Spleen (tissue), 7 donors: ENCODE measurements around the gene CACNA1F.

Source experiments
- POLR2A ChIP-seq, 3 donors: fragments of 450-650 bp; IDR thresholded peaks; one replicate each; pipeline ENCODE4 v1.5.1; 2017; ENCODE audit warnings: antibody characterized with exemption in 3 of 3, mild to moderate bottlenecking in 1 of 3
- POLR2AphosphoS5 ChIP-seq, 3 donors: sonication (generic); formaldehyde crosslinking; IDR thresholded peaks; one replicate each; pipeline ENCODE4 v1.5.1; 2017; ENCODE audit warnings: antibody characterized with exemption in 3 of 3
- TF ChIP-seq, protein P1 (sequence below), 11 experiments: fragments of 200-600 bp in 7 of 11; fragments of 450-650 bp in 4 of 11; sonication (generic) in 4 of 11; IDR thresholded peaks in 8 of 11; conservative IDR thresholded peaks in 3 of 11; 1 replicate in 7 of 11; 2 replicates in 4 of 11; pipeline versions ENCODE4 v1.4.0 to v1.8.0; 2016 to 2021; ENCODE audit warnings: antibody characterized with exemption in 11 of 11, inconsistent platforms in 4 of 11, mild to moderate bottlenecking in 1 of 11
- donor health status: DM: no; HTN: no; CAD: no; lungs with moderate emphysema.
- donor health status: DM: no; HTN: no; CAD: no.
- donor health status: DM: no; HTN: no; CAD: no.

DNA sequence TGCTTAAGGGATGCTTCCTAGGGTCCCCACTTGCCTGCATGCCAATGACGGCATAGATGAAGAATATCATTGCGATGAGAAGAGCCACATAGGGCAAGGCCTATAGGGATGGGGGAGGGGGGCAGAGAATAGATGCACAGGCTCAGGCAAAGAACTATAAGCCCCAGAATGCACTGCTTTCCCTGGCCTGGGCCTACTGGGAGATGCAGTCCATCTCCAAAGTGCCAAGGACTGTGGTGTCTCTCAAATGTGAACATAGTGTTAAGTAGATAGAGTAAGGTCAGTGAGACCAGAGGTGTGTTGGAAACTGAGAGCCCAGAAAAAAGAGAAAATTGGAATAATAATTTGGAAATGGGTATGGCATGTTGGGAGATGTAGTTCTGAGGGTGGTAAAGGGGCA lies 20.9 kb downstream of the CACNA1F start:
- TF ChIP-seq, protein P1, sequence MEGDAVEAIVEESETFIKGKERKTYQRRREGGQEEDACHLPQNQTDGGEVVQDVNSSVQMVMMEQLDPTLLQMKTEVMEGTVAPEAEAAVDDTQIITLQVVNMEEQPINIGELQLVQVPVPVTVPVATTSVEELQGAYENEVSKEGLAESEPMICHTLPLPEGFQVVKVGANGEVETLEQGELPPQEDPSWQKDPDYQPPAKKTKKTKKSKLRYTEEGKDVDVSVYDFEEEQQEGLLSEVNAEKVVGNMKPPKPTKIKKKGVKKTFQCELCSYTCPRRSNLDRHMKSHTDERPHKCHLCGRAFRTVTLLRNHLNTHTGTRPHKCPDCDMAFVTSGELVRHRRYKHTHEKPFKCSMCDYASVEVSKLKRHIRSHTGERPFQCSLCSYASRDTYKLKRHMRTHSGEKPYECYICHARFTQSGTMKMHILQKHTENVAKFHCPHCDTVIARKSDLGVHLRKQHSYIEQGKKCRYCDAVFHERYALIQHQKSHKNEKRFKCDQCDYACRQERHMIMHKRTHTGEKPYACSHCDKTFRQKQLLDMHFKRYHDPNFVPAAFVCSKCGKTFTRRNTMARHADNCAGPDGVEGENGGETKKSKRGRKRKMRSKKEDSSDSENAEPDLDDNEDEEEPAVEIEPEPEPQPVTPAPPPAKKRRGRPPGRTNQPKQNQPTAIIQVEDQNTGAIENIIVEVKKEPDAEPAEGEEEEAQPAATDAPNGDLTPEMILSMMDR (IDR thresholded peaks at IDR 0.05 in 8 of 11, conservative IDR thresholded peaks at IDR 0.05 in 3 of 11): no peak
- TF ChIP-seq POLR2A (IDR thresholded peaks at IDR 0.05): no peak
- no peak for TF ChIP-seq POLR2AphosphoS5 (IDR thresholded peaks at IDR 0.05)
